WERI-Rb-1 (cell line): ENCODE measurements around the gene NACC2.
"Not testable (repeated sequence)": the region's sequence is repeated elsewhere in the genome, so short reads cannot be mapped to it uniquely, and the experiment has no call there.

Experiments
- DNase-seq: peaks from one replicate; pipeline ENCODE4 v3.0.0-alpha.2; 2020
- H3K27ac ChIP-seq: fragments of 250-450 bp; sonication (Bioruptor Pico); 2 replicates; pipeline ENCODE4 v1.5.1; 2020; ENCODE audit warnings: mild to moderate bottlenecking, moderate library complexity
- H3K27me3 ChIP-seq: fragments of 250-450 bp; sonication (Bioruptor Pico); 2 replicates; pipeline ENCODE4 v1.5.1; 2021; ENCODE audit warnings: mild to moderate bottlenecking, low read depth, moderate library complexity; ENCODE audit not compliant: insufficient read depth, severe bottlenecking
- H3K36me3 ChIP-seq: fragments of 250-450 bp; sonication (Bioruptor Pico); 2 replicates; pipeline ENCODE4 v1.5.1; 2020; ENCODE audit warnings: mild to moderate bottlenecking, moderate library complexity
- H3K4me3 ChIP-seq: 2 replicates; pipeline ENCODE4 v1.5.1; 2011; ENCODE audit warnings: low read depth, mild to moderate bottlenecking, control low read depth, low read length
- H3K9me3 ChIP-seq: fragments of 250-450 bp; sonication (Bioruptor Pico); 2 replicates; pipeline ENCODE4 v1.5.1; 2021; ENCODE audit warnings: mild to moderate bottlenecking, moderate library complexity; ENCODE audit not compliant: severe bottlenecking
- TF ChIP-seq, protein P1 (sequence below): IDR thresholded peaks from 2 replicates; pipeline ENCODE4 v1.5.1; 2011; ENCODE audit warnings: low read depth, mild to moderate bottlenecking, control low read depth, inconsistent platforms, low read length

NACC2 gene

DNA sequence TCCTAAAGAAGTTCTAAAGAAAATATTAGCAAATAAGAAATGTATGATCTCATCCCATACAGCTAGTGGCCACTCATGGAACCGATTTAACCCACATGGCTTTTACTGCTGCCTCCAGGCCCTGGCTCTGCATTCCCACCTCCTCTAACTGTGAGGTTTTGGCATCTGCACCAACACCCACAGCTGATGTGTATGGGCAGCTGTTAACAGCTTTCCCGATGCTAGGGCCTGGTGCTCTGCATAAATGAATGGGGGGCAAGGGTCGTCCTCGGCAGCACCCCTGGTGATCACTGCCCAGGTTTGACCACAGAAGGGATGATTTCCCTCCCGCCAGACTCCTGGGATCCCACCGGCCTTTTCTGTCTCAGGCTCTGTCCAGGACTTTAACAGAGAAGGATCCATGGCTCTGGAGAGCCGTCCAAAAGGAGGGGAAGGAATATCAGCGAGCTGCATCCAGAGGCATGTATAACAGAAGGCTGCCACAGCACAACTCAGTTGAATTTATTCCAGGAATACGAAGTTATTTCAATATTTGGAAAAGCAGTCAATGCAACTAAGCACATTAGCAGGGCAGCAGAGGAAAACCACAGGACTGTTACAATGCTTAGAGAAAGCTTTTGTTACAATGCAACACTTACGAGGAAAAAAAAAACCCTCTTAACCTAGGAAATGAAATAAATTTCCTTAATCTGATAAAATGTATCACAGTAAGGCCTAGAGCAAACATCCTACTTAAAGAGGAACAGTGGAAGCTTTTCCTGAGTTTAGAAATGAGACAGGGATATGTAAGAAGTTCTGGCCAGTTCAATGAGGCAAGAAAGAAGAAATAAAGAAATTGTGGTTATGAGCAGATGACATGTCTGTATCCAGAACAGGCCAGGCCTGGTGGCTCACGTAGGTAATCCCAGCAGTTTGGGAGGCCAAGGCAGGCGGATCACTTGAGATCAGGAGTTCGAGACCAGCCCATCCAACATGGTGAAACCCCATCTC is 63.1 kb downstream of the NACC2 start:
- Histone ChIP-seq H3K4me3 (no peak overlapping the region), H3K9me3 (peaks cover 7% of the 10 kb centered on the region), H3K27ac (no peak overlapping the region), H3K36me3 (peaks cover 10% of the 10 kb centered on the region), H3K27me3 (no peaks in the 10 kb centered on the region)
- TF ChIP-seq, protein P1, sequence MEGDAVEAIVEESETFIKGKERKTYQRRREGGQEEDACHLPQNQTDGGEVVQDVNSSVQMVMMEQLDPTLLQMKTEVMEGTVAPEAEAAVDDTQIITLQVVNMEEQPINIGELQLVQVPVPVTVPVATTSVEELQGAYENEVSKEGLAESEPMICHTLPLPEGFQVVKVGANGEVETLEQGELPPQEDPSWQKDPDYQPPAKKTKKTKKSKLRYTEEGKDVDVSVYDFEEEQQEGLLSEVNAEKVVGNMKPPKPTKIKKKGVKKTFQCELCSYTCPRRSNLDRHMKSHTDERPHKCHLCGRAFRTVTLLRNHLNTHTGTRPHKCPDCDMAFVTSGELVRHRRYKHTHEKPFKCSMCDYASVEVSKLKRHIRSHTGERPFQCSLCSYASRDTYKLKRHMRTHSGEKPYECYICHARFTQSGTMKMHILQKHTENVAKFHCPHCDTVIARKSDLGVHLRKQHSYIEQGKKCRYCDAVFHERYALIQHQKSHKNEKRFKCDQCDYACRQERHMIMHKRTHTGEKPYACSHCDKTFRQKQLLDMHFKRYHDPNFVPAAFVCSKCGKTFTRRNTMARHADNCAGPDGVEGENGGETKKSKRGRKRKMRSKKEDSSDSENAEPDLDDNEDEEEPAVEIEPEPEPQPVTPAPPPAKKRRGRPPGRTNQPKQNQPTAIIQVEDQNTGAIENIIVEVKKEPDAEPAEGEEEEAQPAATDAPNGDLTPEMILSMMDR, result no peak
- DNase-seq, result no peak

DNA sequence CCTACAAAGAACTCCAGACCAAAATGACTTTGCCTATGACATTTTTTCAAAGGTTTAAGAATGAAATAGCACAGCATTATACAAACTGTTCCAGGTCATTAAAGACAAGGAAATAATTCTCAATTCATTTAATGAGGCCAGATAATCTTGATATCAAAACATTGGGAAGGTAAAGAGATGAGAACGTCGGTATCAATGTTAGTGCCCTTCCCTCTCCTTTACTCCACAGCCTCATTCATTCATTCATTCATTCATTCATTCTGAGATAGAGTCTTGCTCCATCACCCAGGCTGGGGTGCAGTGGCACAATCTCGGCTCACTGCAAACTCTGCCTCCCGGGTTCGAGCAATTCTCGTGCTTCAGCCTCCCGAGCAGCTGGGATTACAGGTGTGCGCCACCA is 64.0 kb downstream of the NACC2 start:
- Histone ChIP-seq H3K36me3 (peaks cover 7% of the 10 kb centered on the region), H3K9me3 (peaks cover 7% of the 10 kb centered on the region), H3K4me3 (no peak overlapping the region), H3K27me3 (no peaks in the 10 kb centered on the region), H3K27ac (no peak overlapping the region)
- TF ChIP-seq, protein P1, result no peak
- no peak for DNase-seq

DNA sequence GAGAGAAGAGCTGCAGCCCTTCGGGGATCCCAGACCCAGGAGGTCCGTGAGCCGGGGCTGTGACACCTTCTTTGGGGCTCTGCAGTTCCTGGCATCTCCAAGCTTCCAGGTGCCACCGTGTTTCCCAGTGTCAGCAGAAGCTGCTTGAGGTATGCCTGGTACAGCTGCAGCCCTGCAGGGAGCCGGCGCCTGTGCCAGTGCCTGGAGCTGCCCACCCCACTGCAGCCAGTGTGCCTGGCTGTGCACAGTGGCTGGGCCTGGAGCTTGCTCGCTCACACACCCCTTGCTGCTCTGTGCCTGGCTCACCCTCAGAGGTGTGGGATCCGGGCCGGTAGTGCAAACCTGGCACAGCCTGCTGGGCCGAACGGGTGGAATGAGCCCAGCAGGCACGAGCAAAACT is 65.5 kb downstream of the NACC2 start:
- no peak for DNase-seq
- TF ChIP-seq, protein P1, result no peak
- Histone ChIP-seq H3K27me3 (no peaks in the 10 kb centered on the region), H3K36me3 (peaks cover 7% of the 10 kb centered on the region), H3K4me3 (no peak overlapping the region), H3K9me3 (peaks cover 7% of the 10 kb centered on the region), H3K27ac (no peak overlapping the region)

DNA sequence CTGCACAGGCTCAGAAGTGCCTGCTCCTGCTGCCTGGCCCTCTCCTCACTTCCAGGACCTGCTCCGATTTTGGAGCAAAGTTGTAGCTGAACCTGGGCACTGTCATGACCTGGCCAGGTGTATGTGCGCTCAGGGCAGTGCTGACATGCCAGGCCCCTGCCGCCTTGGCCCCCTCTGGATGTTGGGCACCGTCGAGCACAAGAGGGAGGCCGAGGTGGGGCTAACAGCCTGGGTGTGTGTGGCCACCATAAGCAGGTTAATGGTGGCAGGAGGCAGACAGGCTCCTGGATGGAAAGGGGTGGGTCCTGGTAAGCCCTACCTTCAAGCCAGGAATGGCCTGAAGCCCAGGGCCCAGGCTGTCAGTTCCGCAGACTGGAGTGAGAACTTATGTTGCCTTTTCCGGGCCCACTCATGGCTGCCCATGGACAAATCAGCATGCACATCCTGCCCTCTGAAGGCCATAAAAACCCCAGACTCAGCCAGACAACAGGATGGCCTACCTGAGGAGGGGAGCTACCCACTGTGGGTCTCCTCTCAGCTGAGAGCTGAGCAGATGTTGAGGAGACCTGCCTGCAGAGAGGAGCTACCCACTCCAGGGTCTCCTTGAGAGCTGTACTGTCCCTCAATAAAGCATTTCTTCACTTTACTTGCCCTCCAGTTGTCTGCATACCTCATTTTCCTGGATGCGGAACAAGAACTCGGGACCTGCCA is 66.2 kb downstream of the NACC2 start:
- H3K27me3 ChIP-seq, result no peaks in the 10 kb centered on the region
- TF ChIP-seq, protein P1, result no peak
- no peak overlapping the region for H3K4me3 ChIP-seq
- H3K9me3 ChIP-seq, result peaks cover 7% of the 10 kb centered on the region
- peaks cover 7% of the 10 kb centered on the region for H3K36me3 ChIP-seq
- DNase-seq, result no peak
- H3K27ac ChIP-seq, result no peak overlapping the region

DNA sequence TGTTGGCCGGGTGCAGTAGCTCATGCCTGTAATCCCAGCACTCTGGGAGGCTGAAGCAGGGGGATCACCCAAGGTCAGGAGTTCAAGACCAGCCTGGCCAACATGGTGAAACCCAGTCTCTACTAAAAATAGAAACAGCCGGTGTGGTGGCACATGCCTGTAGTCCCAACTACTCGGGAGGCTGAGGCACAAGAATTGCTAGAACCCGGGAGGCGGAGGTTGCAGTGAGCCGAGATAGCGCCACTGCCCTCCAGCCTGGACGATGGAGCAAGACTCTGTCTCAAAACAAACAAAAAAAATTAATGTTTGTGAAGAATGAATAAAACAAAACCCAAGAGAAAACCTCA is 68.2 kb downstream of the NACC2 start:
- H3K27ac ChIP-seq, H3K27me3 ChIP-seq: not testable (repeated sequence)

DNA sequence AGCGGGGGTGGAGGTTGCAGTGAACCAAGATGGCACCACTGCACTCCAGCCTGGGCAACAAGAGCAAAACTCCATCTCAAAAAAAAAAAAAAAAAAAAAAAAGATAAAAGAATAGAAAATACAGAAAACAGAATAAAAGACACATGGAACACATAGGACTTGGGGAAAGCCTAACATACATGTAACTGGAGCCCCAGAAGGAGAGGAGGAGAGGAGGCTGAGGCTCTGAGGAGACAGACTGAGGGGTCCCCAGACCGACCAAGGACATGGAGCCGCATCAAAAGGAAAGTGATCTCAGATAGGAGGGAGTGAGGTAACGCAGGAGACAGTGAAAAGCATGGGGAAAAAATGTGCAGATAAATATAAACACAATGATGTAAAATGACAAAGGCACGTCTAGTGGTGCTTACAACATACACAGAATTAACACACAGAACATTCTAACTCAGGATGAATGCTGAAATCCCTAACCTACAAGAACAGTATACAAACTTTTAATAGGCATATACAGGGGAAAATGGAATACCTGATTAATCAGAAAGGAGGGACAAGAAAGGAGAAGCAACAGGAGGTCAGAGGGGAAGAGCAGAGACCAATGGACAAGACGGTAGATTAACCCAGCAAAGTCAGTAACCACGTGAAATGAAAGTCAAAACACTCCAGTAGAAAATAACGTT is 68.7 kb downstream of the NACC2 start:
- no peaks in the 10 kb centered on the region for H3K27me3 ChIP-seq

More for the DNA sequence above, 68.2 kb downstream of the NACC2 start:
- not testable (repeated sequence) for H3K4me3 ChIP-seq, DNase-seq, H3K36me3 ChIP-seq, H3K9me3 ChIP-seq

More for the DNA sequence above, 68.7 kb downstream of the NACC2 start:
- peaks cover 7% of the 10 kb centered on the region for H3K9me3 ChIP-seq
- H3K36me3 ChIP-seq, result peaks cover 7% of the 10 kb centered on the region
- TF ChIP-seq, protein P1, result no peak
- H3K4me3 ChIP-seq, result no peak overlapping the region
- DNase-seq, result no peak
- H3K27ac ChIP-seq, result no peak overlapping the region
